HCT116 (cell line): ENCODE results near the gene BANF1. TPM values are rescaled to one million over a fixed set of nuclear protein-coding genes. Genes with fewer than 3 reads are reported as not detected.

Experiments used
- ATAC-seq: fragments of 200-7000 bp; cut with Tn5 transposase; 2 replicates; pipeline ENCODE4 v1.9.1; 2020; ENCODE audit warnings: mild to moderate bottlenecking, moderate library complexity
- BruUV-seq: library from RNA; stranded (reverse); fragments of 400-500 nt; replicated peaks from 2 replicates; lab custom pipeline; 2021; lab: Mats Ljungman, UMichigan
- CTCF ChIA-PET: fragments of 300-600 bp; sonication (Branson Sonifier 250); formaldehyde crosslinking; loops from one replicate; lab custom pipeline; 2021; ENCODE audit warnings: antibody characterized with exemption; lab: Charles Lee
- POLR2A ChIA-PET: fragments of 300-600, 350-600 bp; sonication (Branson Sonifier 250); formaldehyde crosslinking; loops from one replicate; lab custom pipeline; 2021; ENCODE audit warnings: antibody characterized with exemption; lab: Charles Lee
- RAD21 ChIA-PET, 2 experiments: fragments of 300-600 bp; sonication (Branson Sonifier 250); formaldehyde crosslinking; loops; one replicate each; lab custom pipeline; 2023; ENCODE audit warnings: low total read pairs in 2 of 2; ENCODE audit not compliant: uncharacterized antibody in 2 of 2, unreplicated experiment in 2 of 2, low non-redundant PET in 1 of 2; lab: Charles Lee
- DNase-seq: peaks from one replicate; pipeline ENCODE4 v3.0.0-alpha.2; 2010; ENCODE audit warnings: low read depth, low spot score
- H2AFZ ChIP-seq: fragments of 200-600 bp; shearing (Covaris generic), sonication (generic); 2 replicates; pipeline ENCODE4 v1.6.1; 2017; ENCODE audit warnings: low read depth, mixed run types, mixed read lengths, antibody characterized with exemption, low read length; ENCODE audit not compliant: poor library complexity, severe bottlenecking
- H3K27ac ChIP-seq: 2 replicates; pipeline ENCODE4 v1.5.1; 2012; ENCODE audit warnings: low read depth, low read length
- H3K27me3 ChIP-seq: fragments of 200-600 bp; sonication (generic); 2 replicates; pipeline ENCODE4 v1.6.1; 2016; ENCODE audit warnings: mixed run types, low read length, mixed read lengths; ENCODE audit not compliant: insufficient read depth
- H3K36me3 ChIP-seq, 2 experiments: fragments of 200-500 bp in 1 of 2; fragments of 200-600 bp in 1 of 2; sonication (Bioruptor generic) in 1 of 2; sonication (generic) in 1 of 2; 2 replicates each; pipeline versions ENCODE4 v1.5.1 to v1.6.1; 2014 to 2016; ENCODE audit warnings: low read length in 2 of 2, inconsistent platforms in 1 of 2, mixed read lengths in 1 of 2, mixed run types in 1 of 2; ENCODE audit not compliant: insufficient read depth in 2 of 2, control insufficient read depth in 1 of 2
- H3K4me1 ChIP-seq, 2 experiments: fragments of 200-600 bp in 1 of 2; sonication (generic) in 1 of 2; 2 replicates each; pipeline versions ENCODE4 v1.5.1 to v1.6.1; 2012 to 2017; ENCODE audit warnings: low read length in 2 of 2, inconsistent platforms in 1 of 2, mild to moderate bottlenecking in 1 of 2, mixed read lengths in 1 of 2, mixed run types in 1 of 2, moderate library complexity in 1 of 2; ENCODE audit not compliant: insufficient read depth in 2 of 2, control insufficient read depth in 1 of 2
- H3K4me2 ChIP-seq: fragments of 200-600 bp; sonication (generic); 2 replicates; pipeline ENCODE4 v1.6.1; 2017; ENCODE audit warnings: mixed run types, low read length, mixed read lengths
- H3K4me3 ChIP-seq, 2 experiments: fragments of 200-600 bp in 1 of 2; sonication (generic) in 1 of 2; replicated peaks in 1 of 2; 2 replicates each; pipeline ENCODE4 v1.5.1; 2011 to 2016; ENCODE audit warnings: low read length in 2 of 2, control low read depth in 1 of 2, low read depth in 1 of 2, mild to moderate bottlenecking in 1 of 2, mixed read lengths in 1 of 2, mixed run types in 1 of 2
- H3K79me2 ChIP-seq: fragments of 200-600 bp; sonication (generic); 2 replicates; pipeline ENCODE4 v1.6.1; 2017; ENCODE audit warnings: mild to moderate bottlenecking, mixed run types, low read length, moderate library complexity, mixed read lengths; ENCODE audit not compliant: insufficient read depth
- H3K9ac ChIP-seq: fragments of 200-600 bp; sonication (generic); 2 replicates; pipeline ENCODE4 v1.6.1; 2016; ENCODE audit warnings: low read length, mixed read lengths
- H3K9me2 ChIP-seq: fragments of 200-600 bp; sonication (generic), shearing (Covaris generic); 2 replicates; pipeline ENCODE4 v1.6.1; 2017; ENCODE audit warnings: mixed run types, mild to moderate bottlenecking, moderate library complexity; ENCODE audit not compliant: insufficient read depth
- H3K9me3 ChIP-seq, 2 experiments: fragments of 200-500 bp in 1 of 2; fragments of 200-600 bp in 1 of 2; sonication (Bioruptor generic) in 1 of 2; sonication (generic) in 1 of 2; 2 replicates each; pipeline ENCODE4 v1.6.1; 2014 to 2017; ENCODE audit warnings: low read length in 2 of 2, mixed read lengths in 2 of 2, inconsistent platforms in 1 of 2, low read depth in 1 of 2, mild to moderate bottlenecking in 1 of 2, mixed run types in 1 of 2, moderate library complexity in 1 of 2; ENCODE audit not compliant: control insufficient read depth in 1 of 2, insufficient read depth in 1 of 2
- H4K20me1 ChIP-seq: fragments of 200-600 bp; sonication (generic), shearing (Covaris generic); 2 replicates; pipeline ENCODE4 v1.6.1; 2017; ENCODE audit warnings: mixed run types, mild to moderate bottlenecking, moderate library complexity; ENCODE audit not compliant: insufficient read depth
- CBX3 ChIP-seq: IDR thresholded peaks from 2 replicates; pipeline ENCODE4 v1.6.1; 2012; ENCODE audit warnings: low read depth
- CEBPB ChIP-seq: IDR thresholded peaks from 2 replicates; pipeline ENCODE4 v1.6.1; 2012; ENCODE audit warnings: low read depth
- EGR1 ChIP-seq: IDR thresholded peaks from 2 replicates; pipeline ENCODE4 v1.6.1; 2012; ENCODE audit warnings: low read depth
- EZH2 ChIP-seq: fragments of 200-600 bp; sonication (generic); IDR thresholded peaks from 2 replicates; pipeline ENCODE4 v1.6.1; 2017; ENCODE audit warnings: antibody characterized with exemption, mixed run types
- JUND ChIP-seq: IDR thresholded peaks from 2 replicates; pipeline ENCODE4 v1.6.1; 2012
- POLR2A ChIP-seq: IDR thresholded peaks from 2 replicates; pipeline ENCODE4 v1.7.0; 2011; ENCODE audit warnings: borderline replicate concordance; ENCODE audit not compliant: insufficient read depth, insufficient read length; ENCODE audit errors: extremely low read depth
- POLR2AphosphoS5 ChIP-seq: IDR thresholded peaks from 2 replicates; pipeline ENCODE4 v1.6.1; 2011; ENCODE audit warnings: mild to moderate bottlenecking, low read depth, low read length, moderate library complexity
- SIN3A ChIP-seq: IDR thresholded peaks from 2 replicates; pipeline ENCODE4 v1.6.1; 2012; ENCODE audit warnings: low read depth
- TCF7L2 ChIP-seq: IDR thresholded peaks from 2 replicates; pipeline ENCODE4 v1.7.0; 2011; ENCODE audit warnings: borderline replicate concordance, inconsistent platforms; ENCODE audit not compliant: insufficient read depth, insufficient read length; ENCODE audit errors: extremely low read depth
- ZNF274 ChIP-seq: fragments of 200-500 bp; sonication (Bioruptor generic); IDR thresholded peaks from 2 replicates; pipeline ENCODE4 v1.6.1; 2014; ENCODE audit warnings: mild to moderate bottlenecking, low read depth, low read length, inconsistent platforms
- intact Hi-C: fragments of 100-400 bp; cut with micrococcal nuclease; formaldehyde crosslinking; loops from 2 replicates; pipeline ENCODE4 v1.10.0; 2022
- total RNA-seq: library from RNA; stranded (reverse); gene quantifications from one replicate; pipeline ENCODE4 v1.2.1, GENCODE V29; 2021; ENCODE audit not compliant: unreplicated experiment
- TF ChIP-seq, protein P1 (sequence below): IDR thresholded peaks from 2 replicates; pipeline ENCODE4 v1.6.1; 2011; ENCODE audit warnings: mild to moderate bottlenecking, low read length, moderate library complexity; ENCODE audit not compliant: insufficient replicate concordance; ENCODE audit errors: extremely low read depth
- TF ChIP-seq, protein P2 (sequence below): IDR thresholded peaks from 2 replicates; pipeline ENCODE4 v1.6.1; 2012
- TF ChIP-seq, protein P3 (sequence below): IDR thresholded peaks from 2 replicates; pipeline ENCODE4 v1.6.1; 2012
- TF ChIP-seq, protein P4 (sequence below), 3 experiments: fragments of 200-600 bp in 1 of 3; sonication (generic) in 1 of 3; IDR thresholded peaks in 2 of 3; conservative IDR thresholded peaks in 1 of 3; 2 replicates each; pipeline ENCODE4 v1.5.1; 2012 to 2017; ENCODE audit warnings: low read depth in 2 of 3, low read length in 2 of 3, antibody characterized with exemption in 1 of 3, borderline replicate concordance in 1 of 3, control low read depth in 1 of 3, mild to moderate bottlenecking in 1 of 3, mixed read lengths in 1 of 3, mixed run types in 1 of 3, moderate library complexity in 1 of 3; ENCODE audit not compliant: insufficient read depth in 1 of 3

The BANF1 gene
- total RNA-seq, 1 experiment from 2014 or later, result 356 TPM

DNA sequence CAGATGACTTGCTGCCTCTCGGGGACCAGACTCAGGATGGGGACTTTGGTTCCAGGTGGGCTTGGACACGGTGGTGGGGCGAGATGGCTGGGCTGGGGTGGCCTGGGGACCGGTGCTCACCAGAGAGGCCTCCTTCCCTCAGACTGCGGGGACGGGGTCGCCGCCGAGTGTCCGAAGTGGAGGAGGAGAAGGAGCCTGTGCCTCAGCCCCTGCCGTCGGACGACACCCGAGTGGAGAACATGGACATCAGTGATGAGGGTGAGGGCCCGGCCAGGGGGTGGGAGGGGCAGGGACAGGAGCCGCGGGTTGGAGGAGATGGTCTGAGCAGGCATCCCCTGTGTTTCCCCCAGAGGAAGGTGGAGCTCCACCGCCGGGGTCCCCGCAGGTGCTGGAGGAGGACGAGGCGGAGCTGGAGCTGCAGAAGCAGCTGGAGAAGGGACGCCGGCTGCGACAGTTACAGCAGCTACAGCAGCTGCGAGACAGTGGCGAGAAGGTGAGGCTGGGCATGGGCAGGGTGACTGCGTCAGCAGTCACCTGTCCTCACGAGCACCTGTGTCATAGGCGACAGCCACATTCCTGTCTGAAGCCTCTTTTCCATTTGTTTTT lies 34.9 kb upstream of the BANF1 start:
- H3K4me3 ChIP-seq, result no peak overlapping the region
- BruUV-seq, result no TSS peak
- no peaks in the 10 kb centered on the region for H3K27me3 ChIP-seq
- H3K36me3 ChIP-seq, result peaks cover 33 to 46% of the 10 kb centered on the region in 2 experiments; a peak in 3 of 4 replicates
- ATAC-seq (no peak), DNase-seq (no peak)
- no peaks in the 10 kb centered on the region for H3K9me3 ChIP-seq
- H3K27ac ChIP-seq, result no peak overlapping the region
- no peak overlapping the region for H3K4me2 ChIP-seq
- intact Hi-C loops, result no loop called here
- H3K4me1 ChIP-seq, result peaks cover 8 to 9% of the 10 kb centered on the region in 2 experiments; a peak in 3 of 4 replicates
- H4K20me1 ChIP-seq, result no peaks in the 10 kb centered on the region
- H3K79me2 ChIP-seq, result peaks cover 44% of the 10 kb centered on the region
- ChIA-PET POLR2A (no interaction called here), CTCF (no interaction called here), RAD21 (no interaction called here)
- H2AFZ ChIP-seq, result no peak overlapping the region
- TF ChIP-seq TCF7L2, result no peak
- TF ChIP-seq, protein P1, sequence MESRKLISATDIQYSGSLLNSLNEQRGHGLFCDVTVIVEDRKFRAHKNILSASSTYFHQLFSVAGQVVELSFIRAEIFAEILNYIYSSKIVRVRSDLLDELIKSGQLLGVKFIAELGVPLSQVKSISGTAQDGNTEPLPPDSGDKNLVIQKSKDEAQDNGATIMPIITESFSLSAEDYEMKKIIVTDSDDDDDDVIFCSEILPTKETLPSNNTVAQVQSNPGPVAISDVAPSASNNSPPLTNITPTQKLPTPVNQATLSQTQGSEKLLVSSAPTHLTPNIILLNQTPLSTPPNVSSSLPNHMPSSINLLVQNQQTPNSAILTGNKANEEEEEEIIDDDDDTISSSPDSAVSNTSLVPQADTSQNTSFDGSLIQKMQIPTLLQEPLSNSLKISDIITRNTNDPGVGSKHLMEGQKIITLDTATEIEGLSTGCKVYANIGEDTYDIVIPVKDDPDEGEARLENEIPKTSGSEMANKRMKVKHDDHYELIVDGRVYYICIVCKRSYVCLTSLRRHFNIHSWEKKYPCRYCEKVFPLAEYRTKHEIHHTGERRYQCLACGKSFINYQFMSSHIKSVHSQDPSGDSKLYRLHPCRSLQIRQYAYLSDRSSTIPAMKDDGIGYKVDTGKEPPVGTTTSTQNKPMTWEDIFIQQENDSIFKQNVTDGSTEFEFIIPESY, result no peak
- TF ChIP-seq CBX3, result no peak
- TF ChIP-seq SIN3A, result no peak
- TF ChIP-seq, protein P2, sequence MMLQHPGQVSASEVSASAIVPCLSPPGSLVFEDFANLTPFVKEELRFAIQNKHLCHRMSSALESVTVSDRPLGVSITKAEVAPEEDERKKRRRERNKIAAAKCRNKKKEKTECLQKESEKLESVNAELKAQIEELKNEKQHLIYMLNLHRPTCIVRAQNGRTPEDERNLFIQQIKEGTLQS, result no peak
- TF ChIP-seq, protein P3, sequence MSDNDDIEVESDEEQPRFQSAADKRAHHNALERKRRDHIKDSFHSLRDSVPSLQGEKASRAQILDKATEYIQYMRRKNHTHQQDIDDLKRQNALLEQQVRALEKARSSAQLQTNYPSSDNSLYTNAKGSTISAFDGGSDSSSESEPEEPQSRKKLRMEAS, result no peak
- no peak for TF ChIP-seq POLR2A
- no peak for TF ChIP-seq JUND
- TF ChIP-seq POLR2AphosphoS5, result no peak
- no peak for TF ChIP-seq ZNF274
- TF ChIP-seq, protein P4, sequence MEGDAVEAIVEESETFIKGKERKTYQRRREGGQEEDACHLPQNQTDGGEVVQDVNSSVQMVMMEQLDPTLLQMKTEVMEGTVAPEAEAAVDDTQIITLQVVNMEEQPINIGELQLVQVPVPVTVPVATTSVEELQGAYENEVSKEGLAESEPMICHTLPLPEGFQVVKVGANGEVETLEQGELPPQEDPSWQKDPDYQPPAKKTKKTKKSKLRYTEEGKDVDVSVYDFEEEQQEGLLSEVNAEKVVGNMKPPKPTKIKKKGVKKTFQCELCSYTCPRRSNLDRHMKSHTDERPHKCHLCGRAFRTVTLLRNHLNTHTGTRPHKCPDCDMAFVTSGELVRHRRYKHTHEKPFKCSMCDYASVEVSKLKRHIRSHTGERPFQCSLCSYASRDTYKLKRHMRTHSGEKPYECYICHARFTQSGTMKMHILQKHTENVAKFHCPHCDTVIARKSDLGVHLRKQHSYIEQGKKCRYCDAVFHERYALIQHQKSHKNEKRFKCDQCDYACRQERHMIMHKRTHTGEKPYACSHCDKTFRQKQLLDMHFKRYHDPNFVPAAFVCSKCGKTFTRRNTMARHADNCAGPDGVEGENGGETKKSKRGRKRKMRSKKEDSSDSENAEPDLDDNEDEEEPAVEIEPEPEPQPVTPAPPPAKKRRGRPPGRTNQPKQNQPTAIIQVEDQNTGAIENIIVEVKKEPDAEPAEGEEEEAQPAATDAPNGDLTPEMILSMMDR (IDR thresholded peaks at IDR 0.05 in 2 of 3, conservative IDR thresholded peaks at IDR 0.05 in 1 of 3; ENCODE audit: borderline replicate concordance in 1 of 3, insufficient read depth in 1 of 3, low read depth in 2 of 3, low read length in 2 of 3), result no peak
- TF ChIP-seq CEBPB, result no peak
- no peak for TF ChIP-seq EGR1
- TF ChIP-seq EZH2, result no peak
- TF ChIP-seq, all 23 proteins: peak for 0
- no peaks in the 10 kb centered on the region for H3K9me2 ChIP-seq
- no peak overlapping the region for H3K9ac ChIP-seq
